ENCODE results near the gene HEATR9. TPM values are rescaled to one million over a fixed set of nuclear protein-coding genes. Genes with fewer than 3 reads are reported as not detected.

Gene HEATR9
- total and polyA plus RNA-seq, 5 donors from 2014 or later, result not detected

GRCh38 chr17:35891269-35891668 lies 22.6 kb upstream of the HEATR9 start:
- no peaks in the 10 kb centered on the region for H3K27me3 ChIP-seq (ENCODE audit: control insufficient read depth, insufficient read depth, low read length)
- H3K36me3 Mint-ChIP-seq, result no peaks in the 10 kb centered on the region
- no peaks in the 10 kb centered on the region for H3K27me3 Mint-ChIP-seq
- H3K9me3 ChIP-seq (ENCODE audit: control insufficient read depth in 2 of 2, low read length in 2 of 2), result no peaks in the 10 kb centered on the region
- H3K9me3 Mint-ChIP-seq, result no peaks in the 10 kb centered on the region
- no peak overlapping the region for H3K4me3 ChIP-seq (ENCODE audit: low read depth, low read length)
- no peak overlapping the region for H3K27ac Mint-ChIP-seq
- no peak for DNase-seq
- no peak overlapping the region for H3K27ac ChIP-seq (ENCODE audit: insufficient read depth, low read length, poor library complexity, severe bottlenecking)
- no peaks in the 10 kb centered on the region for H3K4me1 ChIP-seq (ENCODE audit: control insufficient read depth, insufficient read depth, low read length, poor library complexity, severe bottlenecking)
- ATAC-seq (ENCODE audit: low read depth in 2 of 2), result no peak
- no peaks in the 10 kb centered on the region for H3K36me3 ChIP-seq (ENCODE audit: control insufficient read depth, insufficient read depth, low read length)
- H3K4me3 Mint-ChIP-seq, result no peak overlapping the region
- peaks cover 0 to 11% (median 5%) of the 10 kb centered on the region in 4 donors for H3K4me1 Mint-ChIP-seq

GRCh38 chr17:35890774-35891155 lies 22.1 kb upstream of the HEATR9 start:
- Histone ChIP-seq H3K36me3 (ENCODE audit: control insufficient read depth, insufficient read depth, low read length) (no peaks in the 10 kb centered on the region), H3K9me3 (ENCODE audit: control insufficient read depth in 2 of 2, low read length in 2 of 2) (no peaks in the 10 kb centered on the region), H3K27ac (ENCODE audit: insufficient read depth, low read length, poor library complexity, severe bottlenecking) (no peak overlapping the region), H3K4me1 (ENCODE audit: control insufficient read depth, insufficient read depth, low read length, poor library complexity, severe bottlenecking) (no peaks in the 10 kb centered on the region), H3K27me3 (ENCODE audit: control insufficient read depth, insufficient read depth, low read length) (no peaks in the 10 kb centered on the region), H3K4me3 (ENCODE audit: low read depth, low read length) (no peak overlapping the region)
- peak in 2 of 3 donors; percentile 4 to 28 for DNase-seq
- no peaks in the 10 kb centered on the region for H3K27me3 Mint-ChIP-seq
- no peak overlapping the region for H3K4me3 Mint-ChIP-seq
- peak in 1 of 2 donors; percentile 50 for ATAC-seq (ENCODE audit: low read depth in 2 of 2)
- peak overlapping the region in 1 of 3 donors; percentile 42 for H3K27ac Mint-ChIP-seq
- H3K4me1 Mint-ChIP-seq, result peaks cover 0 to 11% (median 5%) of the 10 kb centered on the region in 4 donors
- no peaks in the 10 kb centered on the region for H3K36me3 Mint-ChIP-seq
- no peaks in the 10 kb centered on the region for H3K9me3 Mint-ChIP-seq

DNA sequence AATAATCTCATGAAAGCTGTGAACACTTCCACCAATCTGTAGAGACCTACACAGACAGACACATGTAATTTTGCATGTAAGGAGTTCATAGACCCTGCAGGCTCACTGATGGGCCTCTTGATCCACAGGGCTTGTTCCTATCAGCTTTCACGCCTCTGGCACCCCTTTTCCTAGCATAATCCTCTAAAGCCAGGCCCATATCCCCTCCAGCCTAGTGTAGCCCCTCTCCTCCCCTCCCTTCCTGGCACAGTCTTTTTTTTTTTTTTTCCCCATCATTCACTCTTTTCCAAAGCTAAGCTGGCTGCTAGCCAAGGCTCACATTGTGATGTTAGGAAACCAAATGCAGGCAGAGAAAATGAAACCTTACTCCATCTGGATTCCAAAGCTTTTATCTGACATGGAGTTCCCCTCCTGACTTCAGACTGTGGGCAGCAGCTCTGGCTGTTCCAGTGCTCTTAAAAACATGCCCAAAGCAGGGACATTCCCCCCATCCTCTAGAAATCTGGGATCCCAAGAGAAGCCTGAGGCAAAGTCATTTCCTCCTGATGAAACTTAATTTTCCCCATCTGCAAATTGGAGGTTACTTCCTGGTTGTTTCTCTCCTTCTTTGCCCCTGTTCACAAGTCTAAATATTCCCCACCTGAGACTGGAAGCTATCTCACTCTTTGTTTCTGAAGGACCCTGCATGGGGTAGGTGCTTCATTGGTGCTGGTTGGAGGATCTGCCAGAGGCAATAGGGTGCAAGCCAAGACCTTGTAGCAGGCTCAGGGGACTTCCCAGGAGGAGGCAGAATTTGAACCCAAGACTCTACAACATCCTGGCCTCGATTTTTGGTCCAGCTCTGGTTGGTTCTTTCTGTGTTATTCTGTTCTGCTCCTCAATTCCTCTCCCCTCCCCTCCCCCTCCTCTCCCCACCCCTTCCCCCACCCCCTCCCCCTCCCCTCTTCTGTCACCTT lies 21.4 kb upstream of the HEATR9 start:
- Histone ChIP-seq H3K36me3 (ENCODE audit: control insufficient read depth, insufficient read depth, low read length) (no peaks in the 10 kb centered on the region), H3K4me3 (ENCODE audit: low read depth, low read length) (no peak overlapping the region), H3K27me3 (ENCODE audit: control insufficient read depth, insufficient read depth, low read length) (no peaks in the 10 kb centered on the region), H3K27ac (ENCODE audit: insufficient read depth, low read length, poor library complexity, severe bottlenecking) (no peak overlapping the region), H3K4me1 (ENCODE audit: control insufficient read depth, insufficient read depth, low read length, poor library complexity, severe bottlenecking) (no peaks in the 10 kb centered on the region), H3K9me3 (ENCODE audit: control insufficient read depth in 2 of 2, low read length in 2 of 2) (no peaks in the 10 kb centered on the region)
- Mint-ChIP-seq H3K4me1 (peaks cover 0 to 11% (median 5%) of the 10 kb centered on the region in 4 donors), H3K36me3 (no peaks in the 10 kb centered on the region), H3K9me3 (no peaks in the 10 kb centered on the region), H3K27ac (no peak overlapping the region), H3K4me3 (peak overlapping the region in 1 of 4 donors; percentile 83), H3K27me3 (no peaks in the 10 kb centered on the region)
- DNase-seq, result no peak
- ATAC-seq (ENCODE audit: low read depth in 2 of 2), result no peak

GRCh38 chr17:35889241-35889640 lies 20.6 kb upstream of the HEATR9 start:
- Mint-ChIP-seq H3K27ac (no peak overlapping the region), H3K4me3 (no peak overlapping the region), H3K36me3 (no peaks in the 10 kb centered on the region), H3K9me3 (no peaks in the 10 kb centered on the region), H3K4me1 (peaks cover 0 to 11% (median 5%) of the 10 kb centered on the region in 4 donors), H3K27me3 (no peaks in the 10 kb centered on the region)
- Histone ChIP-seq H3K27ac (ENCODE audit: insufficient read depth, low read length, poor library complexity, severe bottlenecking) (no peak overlapping the region), H3K27me3 (ENCODE audit: control insufficient read depth, insufficient read depth, low read length) (no peaks in the 10 kb centered on the region), H3K4me3 (ENCODE audit: low read depth, low read length) (no peak overlapping the region), H3K4me1 (ENCODE audit: control insufficient read depth, insufficient read depth, low read length, poor library complexity, severe bottlenecking) (no peaks in the 10 kb centered on the region), H3K36me3 (ENCODE audit: control insufficient read depth, insufficient read depth, low read length) (no peaks in the 10 kb centered on the region), H3K9me3 (ENCODE audit: control insufficient read depth in 2 of 2, low read length in 2 of 2) (no peaks in the 10 kb centered on the region)
- no peak for DNase-seq
- no peak for ATAC-seq (ENCODE audit: low read depth in 2 of 2)

- DNase-seq (peak in 1 of 3 donors; percentile 82), ATAC-seq (ENCODE audit: low read depth in 2 of 2) (peak; percentile 64 to 82)
- Histone ChIP-seq H3K4me3 (ENCODE audit: low read depth, low read length) (peak within 1 kb of the TSS; percentile 75), H3K27ac (ENCODE audit: insufficient read depth, low read length, poor library complexity, severe bottlenecking) (no peak within 1 kb of the TSS), H3K9me3 (ENCODE audit: control insufficient read depth in 2 of 2, low read length in 2 of 2) (no peaks in the 10 kb centered on the region), H3K4me1 (ENCODE audit: control insufficient read depth, insufficient read depth, low read length, poor library complexity, severe bottlenecking) (peaks cover 4% of the 10 kb centered on the region), H3K27me3 (ENCODE audit: control insufficient read depth, insufficient read depth, low read length) (no peaks in the 10 kb centered on the region), H3K36me3 (ENCODE audit: control insufficient read depth, insufficient read depth, low read length) (no peaks in the 10 kb centered on the region)
- Mint-ChIP-seq H3K36me3 (no peaks in the 10 kb centered on the region), H3K4me3 (peak within 1 kb of the TSS; percentile 44 to 82 (median 72)), H3K9me3 (peaks cover 0 to 2% (median 0%) of the 10 kb centered on the region in 7 donors), H3K27ac (peak within 1 kb of the TSS; percentile 9 to 53 (median 15)), H3K4me1 (peaks cover 5 to 23% (median 13%) of the 10 kb centered on the region in 4 donors), H3K27me3 (no peaks in the 10 kb centered on the region)
Measured at GRCh38 chr17:35879773-35880654, 11.3 kb upstream of the HEATR9 start, which contains the start of gene CCL5. Gene CCL5, minus strand, starts transcription at chr17:35880360.

- no peak overlapping the region for H3K4me3 ChIP-seq (ENCODE audit: low read depth, low read length)
- no peaks in the 10 kb centered on the region for H3K36me3 Mint-ChIP-seq
- peaks cover 0 to 2% (median 0%) of the 10 kb centered on the region in 7 donors for H3K9me3 Mint-ChIP-seq
- no peaks in the 10 kb centered on the region for H3K27me3 ChIP-seq (ENCODE audit: control insufficient read depth, insufficient read depth, low read length)
- no peak for DNase-seq
- H3K27me3 Mint-ChIP-seq, result no peaks in the 10 kb centered on the region
- peaks cover 4% of the 10 kb centered on the region for H3K4me1 ChIP-seq (ENCODE audit: control insufficient read depth, insufficient read depth, low read length, poor library complexity, severe bottlenecking)
- H3K27ac Mint-ChIP-seq, result no peak overlapping the region
- no peak overlapping the region for H3K4me3 Mint-ChIP-seq
- H3K36me3 ChIP-seq (ENCODE audit: control insufficient read depth, insufficient read depth, low read length), result no peaks in the 10 kb centered on the region
- no peak for ATAC-seq (ENCODE audit: low read depth in 2 of 2)
- H3K27ac ChIP-seq (ENCODE audit: insufficient read depth, low read length, poor library complexity, severe bottlenecking), result no peak overlapping the region
- H3K4me1 Mint-ChIP-seq, result peaks cover 5 to 23% (median 13%) of the 10 kb centered on the region in 4 donors
- no peaks in the 10 kb centered on the region for H3K9me3 ChIP-seq (ENCODE audit: control insufficient read depth in 2 of 2, low read length in 2 of 2)
Measured at GRCh38 chr17:35878361-35878760, 9.7 kb upstream of the HEATR9 start.

DNA sequence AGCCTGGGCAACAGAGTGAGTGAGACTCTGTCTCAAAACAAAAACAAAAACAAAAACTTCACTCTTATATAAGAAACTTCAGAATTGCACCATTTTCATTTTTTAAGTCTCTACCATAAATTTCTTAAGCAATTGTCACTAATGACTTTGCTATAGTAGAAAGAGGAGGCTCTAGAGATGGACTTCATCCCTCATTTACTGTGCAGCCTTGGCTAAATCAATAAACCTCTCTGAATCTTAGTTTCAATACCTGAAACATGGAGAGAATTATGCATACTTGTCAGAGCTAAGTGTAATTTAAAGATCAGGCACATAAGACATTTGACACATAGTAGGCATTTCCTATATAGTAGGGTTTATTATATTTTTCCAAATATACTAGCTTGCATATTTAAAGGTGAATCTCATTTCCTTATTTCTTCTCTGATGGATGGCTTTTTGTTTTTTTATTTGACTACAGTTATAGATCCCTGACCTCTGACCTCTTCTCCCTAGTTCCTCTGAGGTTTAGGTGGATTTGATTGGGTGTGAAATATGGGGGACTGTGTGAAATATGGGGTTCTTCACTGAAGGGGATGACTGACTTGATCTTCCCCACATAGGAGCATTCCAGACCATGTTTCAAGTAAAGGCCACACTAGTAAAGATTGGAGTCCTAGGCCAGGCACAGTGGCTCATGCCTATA lies 8.8 kb upstream of the HEATR9 start:
- Mint-ChIP-seq H3K4me1 (peaks cover 5 to 23% (median 13%) of the 10 kb centered on the region in 4 donors), H3K4me3 (no peak overlapping the region), H3K9me3 (peaks cover 0 to 2% (median 0%) of the 10 kb centered on the region in 7 donors), H3K36me3 (no peaks in the 10 kb centered on the region), H3K27ac (no peak overlapping the region), H3K27me3 (no peaks in the 10 kb centered on the region)
- ATAC-seq (ENCODE audit: low read depth in 2 of 2) (no peak), DNase-seq (no peak)
- Histone ChIP-seq H3K4me3 (ENCODE audit: low read depth, low read length) (no peak overlapping the region), H3K36me3 (ENCODE audit: control insufficient read depth, insufficient read depth, low read length) (no peaks in the 10 kb centered on the region), H3K4me1 (ENCODE audit: control insufficient read depth, insufficient read depth, low read length, poor library complexity, severe bottlenecking) (peaks cover 4% of the 10 kb centered on the region), H3K27me3 (ENCODE audit: control insufficient read depth, insufficient read depth, low read length) (no peaks in the 10 kb centered on the region), H3K27ac (ENCODE audit: insufficient read depth, low read length, poor library complexity, severe bottlenecking) (no peak overlapping the region), H3K9me3 (ENCODE audit: control insufficient read depth in 2 of 2, low read length in 2 of 2) (no peaks in the 10 kb centered on the region)
